ENCODE results near the gene DIAPH2.
"Not testable (repeated sequence)": the region's sequence is repeated elsewhere in the genome, so short reads cannot be mapped to it uniquely, and the experiment has no call there.

The DIAPH2 gene

GRCh38 chrX:96834137-96834536, 149.5 kb downstream of the DIAPH2 start:
- no peak for DNase-seq

GRCh38 chrX:96835660-96836289, 151.1 kb downstream of the DIAPH2 start:
- no peak for DNase-seq

- no peak for DNase-seq
Measured at GRCh38 chrX:96837808-96838207, 153.2 kb downstream of the DIAPH2 start.

GRCh38 chrX:96838537-96838936, 153.9 kb downstream of the DIAPH2 start:
- DNase-seq = no peak

GRCh38 chrX:96841325-96841724, 156.7 kb downstream of the DIAPH2 start:
- no peak for DNase-seq

- not testable (repeated sequence) for DNase-seq
Measured at GRCh38 chrX:96841866-96842265, 157.2 kb downstream of the DIAPH2 start.

- no peak for DNase-seq
Measured at GRCh38 chrX:96843566-96843965, 158.9 kb downstream of the DIAPH2 start.

- DNase-seq = no peak
Measured at GRCh38 chrX:96846841-96847240, 162.2 kb downstream of the DIAPH2 start.

GRCh38 chrX:96859422-96859821, 174.8 kb downstream of the DIAPH2 start:
- not testable (repeated sequence) for DNase-seq

GRCh38 chrX:96861218-96861617, 176.6 kb downstream of the DIAPH2 start:
- no peak for DNase-seq

- DNase-seq = no peak
Measured at GRCh38 chrX:96861661-96862060, 177.0 kb downstream of the DIAPH2 start.

GRCh38 chrX:96883608-96884007, 199.0 kb downstream of the DIAPH2 start, which contains the start of gene RPA4:
Gene RPA4 (plus strand): TSS chrX:96883908. CDS start chrX:96884311, 403 bp downstream.
- DNase-seq = no peak

- DNase-seq = no peak
Measured at GRCh38 chrX:96884027-96884426, 199.4 kb downstream of the DIAPH2 start.

GRCh38 chrX:96889726-96890125, 205.1 kb downstream of the DIAPH2 start:
- no peak for DNase-seq

GRCh38 chrX:96906741-96907140, 222.1 kb downstream of the DIAPH2 start:
- DNase-seq = no peak

GRCh38 chrX:96907516-96908272, 223.1 kb downstream of the DIAPH2 start:
- no peak for DNase-seq

- no peak for DNase-seq
Measured at GRCh38 chrX:96909291-96909690, 224.6 kb downstream of the DIAPH2 start.

- no peak for DNase-seq
Measured at GRCh38 chrX:96918864-96919263, 234.2 kb downstream of the DIAPH2 start.

GRCh38 chrX:96919672-96920071, 235.0 kb downstream of the DIAPH2 start:
- no peak for DNase-seq

GRCh38 chrX:96924581-96924980, 239.9 kb downstream of the DIAPH2 start:
- DNase-seq = no peak

GRCh38 chrX:96929036-96929435, 244.4 kb downstream of the DIAPH2 start:
- no peak for DNase-seq

GRCh38 chrX:96957718-96958117, 273.1 kb downstream of the DIAPH2 start:
- no peak for DNase-seq

- DNase-seq = no peak
Measured at GRCh38 chrX:96971812-96972211, 287.2 kb downstream of the DIAPH2 start.

GRCh38 chrX:96978906-96979305, 294.3 kb downstream of the DIAPH2 start:
- DNase-seq = no peak

GRCh38 chrX:96979766-96980165, 295.1 kb downstream of the DIAPH2 start:
- DNase-seq = no peak

Measured in activated CD4-positive, alpha-beta T cell treated with anti-CD3 and anti-CD28 coated beads, Interleukin-2, amount 50 U/mL, for 1 hour (primary cell).